NCI-H1417 treated with DMSO at 0.1 percent for 48 hours (cell line): ENCODE results near the gene DNAI1.
"Not testable (repeated sequence)": the region's sequence is repeated elsewhere in the genome, so short reads cannot be mapped to it uniquely, and the experiment has no call there.

Experiments used
- DNase-seq: peaks from one replicate; lab custom pipeline; 2025; lab: John Stamatoyannopoulos, UW

DNAI1 gene

GRCh38 chr9:34458013-34458958, at the start of gene DNAI1, which contains the start of gene FAM219A:
TSS of gene DNAI1 (plus strand) at chr9:34458805. CDS start at chr9:34459006, 201 bp downstream.
TSS of gene FAM219A (minus strand) at chr9:34458570. CDS start at chr9:34458263, 307 bp downstream.
- peak; percentile 63 for DNase-seq

DNA sequence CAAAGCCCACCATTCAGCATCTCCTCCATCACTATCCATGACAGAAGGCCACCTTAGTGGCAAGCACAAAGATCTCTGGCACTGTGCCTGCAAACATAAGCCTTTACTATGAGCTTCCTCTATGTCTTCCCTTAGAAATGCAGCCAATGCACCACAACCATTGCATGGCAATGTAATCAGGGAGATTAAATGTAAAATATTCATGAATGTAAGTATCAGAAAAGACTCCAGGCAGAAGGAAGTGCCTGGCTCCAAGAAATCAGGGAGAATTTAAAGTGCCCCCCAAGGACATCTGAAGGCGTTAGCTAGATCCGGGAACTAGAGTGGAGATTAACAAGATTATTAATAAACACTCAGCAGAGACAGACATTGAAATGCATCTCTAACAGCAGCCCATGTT, 49.5 kb upstream of the DNAI1 start:
- no peak for DNase-seq

DNA sequence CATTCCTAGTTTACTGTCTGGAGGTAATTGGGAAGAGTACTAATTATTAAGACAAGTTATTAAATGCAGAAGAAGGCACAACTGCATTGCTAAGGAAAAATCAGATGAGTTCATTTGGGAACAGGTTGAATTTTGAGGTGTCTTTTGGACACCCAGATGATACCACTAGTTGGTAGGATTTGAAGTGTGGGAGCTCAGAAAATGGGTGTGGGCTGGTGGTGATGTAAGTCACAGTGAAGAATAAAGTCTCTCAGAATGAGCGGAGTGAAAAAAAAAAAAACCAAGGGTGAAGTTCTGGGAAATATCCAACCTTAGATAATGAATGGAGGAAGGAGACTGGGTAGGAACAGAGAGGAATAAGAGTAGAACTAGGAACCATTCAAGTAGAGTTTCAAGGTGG, 46.3 kb upstream of the DNAI1 start:
- no peak for DNase-seq

DNA sequence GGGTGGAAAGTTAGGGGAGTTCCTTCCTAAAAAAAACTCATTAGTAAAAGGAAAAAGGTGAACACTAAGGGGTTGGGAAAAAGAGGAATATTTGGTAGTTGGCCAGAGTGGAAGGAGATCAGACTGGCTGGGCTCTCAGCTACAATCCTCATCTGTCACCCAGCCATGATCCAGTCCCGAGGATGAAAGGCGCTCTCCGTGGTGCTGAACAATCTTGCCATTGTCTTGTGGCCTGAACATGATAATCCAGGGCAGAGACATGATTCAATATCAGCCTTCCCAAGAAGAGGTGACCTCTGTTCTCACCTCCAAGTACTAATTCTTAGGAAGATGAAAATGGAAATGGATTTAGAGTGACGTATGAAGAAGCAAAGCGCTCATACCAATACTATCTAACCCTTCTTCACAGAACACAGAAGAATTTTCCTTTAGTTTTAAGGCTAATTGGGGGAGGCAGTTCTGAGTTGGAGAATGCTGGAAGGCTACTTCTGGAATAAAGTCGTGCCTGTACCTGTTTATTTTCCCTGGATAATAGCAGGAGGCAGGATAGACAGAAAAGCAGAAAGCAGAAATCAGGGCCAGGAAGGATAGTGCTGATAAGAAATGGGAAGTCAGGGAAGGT, 45.3 kb upstream of the DNAI1 start:
- DNase-seq, result no peak

- DNase-seq, result peak; percentile 53
Observed at GRCh38 chr9:34417734-34418133, 40.9 kb upstream of the DNAI1 start.

DNA sequence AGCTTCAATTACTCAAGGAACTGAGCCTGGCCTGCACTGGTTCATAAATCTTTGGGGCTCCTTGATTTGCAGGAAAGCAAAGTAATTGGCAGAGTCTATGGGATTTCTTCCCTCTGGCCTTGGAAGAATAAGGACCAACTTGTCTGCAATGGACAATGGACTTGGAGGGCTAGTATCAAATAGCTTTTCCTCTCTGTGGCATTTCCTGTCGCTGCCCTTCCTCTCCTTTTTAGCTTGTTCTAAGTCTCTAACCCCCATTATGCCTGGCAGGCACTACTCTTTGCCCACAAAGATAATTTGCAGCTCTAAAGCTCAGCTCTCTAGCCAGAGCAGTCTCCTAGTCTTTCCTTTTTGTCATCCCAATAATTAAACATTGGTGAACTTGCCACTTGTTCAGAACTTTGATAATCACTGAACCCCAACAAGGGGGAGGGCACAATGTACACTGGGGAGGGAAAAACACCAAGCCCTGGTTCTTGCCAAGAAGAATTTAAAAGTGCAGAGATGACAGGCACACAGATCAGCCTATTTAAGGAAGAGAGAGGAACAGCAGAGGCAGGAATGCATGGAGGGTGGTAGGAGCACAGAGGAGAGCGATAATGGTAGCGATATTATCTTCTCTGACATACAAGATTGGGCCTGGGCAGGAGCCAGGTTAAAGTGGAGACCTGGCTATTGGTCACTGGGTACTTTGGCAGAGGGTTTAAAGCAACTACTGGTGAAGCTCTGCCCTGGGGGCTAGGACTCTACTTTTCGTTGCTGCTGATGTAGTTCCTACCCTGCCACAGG, 38.7 kb upstream of the DNAI1 start:
- DNase-seq, result no peak

- DNase-seq, result no peak
Observed at GRCh38 chr9:34426347-34427074, 32.1 kb upstream of the DNAI1 start.

DNA sequence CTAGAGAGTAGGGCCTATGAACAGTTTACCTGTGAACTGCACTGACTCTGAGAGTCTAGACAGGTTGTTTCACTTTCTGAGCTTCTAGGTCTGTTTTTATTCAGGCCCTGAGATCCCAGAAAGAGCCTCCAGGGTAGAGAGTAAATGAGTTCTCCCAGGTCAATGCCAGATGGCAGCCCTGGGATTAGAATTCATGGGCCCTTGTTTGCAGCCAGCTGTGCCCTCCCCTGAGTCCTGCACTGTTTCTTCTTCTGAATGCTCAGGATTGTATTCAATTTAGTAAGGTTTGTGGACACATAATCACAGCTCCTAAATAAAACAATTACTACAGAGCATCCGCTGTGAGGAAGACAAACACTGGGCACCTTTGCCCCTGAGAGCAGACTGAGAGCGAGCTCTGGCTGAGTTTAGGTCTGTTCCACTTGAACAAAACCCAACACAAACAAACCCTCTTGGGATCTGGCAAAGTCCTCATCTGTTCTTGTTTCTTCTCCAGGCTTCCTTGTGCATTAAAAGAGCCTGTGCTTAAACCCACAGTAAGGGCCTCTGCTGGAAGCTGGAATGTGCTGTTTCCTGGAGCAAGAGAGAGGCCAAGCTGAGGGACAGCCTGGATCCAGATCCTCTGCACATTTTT, 30.2 kb upstream of the DNAI1 start:
- DNase-seq, result no peak

GRCh38 chr9:34430843-34431437, 27.7 kb upstream of the DNAI1 start:
- DNase-seq, result no peak

- no peak for DNase-seq
Observed at GRCh38 chr9:34431667-34432066, 26.9 kb upstream of the DNAI1 start.

GRCh38 chr9:34437006-34437925, 21.3 kb upstream of the DNAI1 start:
- no peak for DNase-seq

DNA sequence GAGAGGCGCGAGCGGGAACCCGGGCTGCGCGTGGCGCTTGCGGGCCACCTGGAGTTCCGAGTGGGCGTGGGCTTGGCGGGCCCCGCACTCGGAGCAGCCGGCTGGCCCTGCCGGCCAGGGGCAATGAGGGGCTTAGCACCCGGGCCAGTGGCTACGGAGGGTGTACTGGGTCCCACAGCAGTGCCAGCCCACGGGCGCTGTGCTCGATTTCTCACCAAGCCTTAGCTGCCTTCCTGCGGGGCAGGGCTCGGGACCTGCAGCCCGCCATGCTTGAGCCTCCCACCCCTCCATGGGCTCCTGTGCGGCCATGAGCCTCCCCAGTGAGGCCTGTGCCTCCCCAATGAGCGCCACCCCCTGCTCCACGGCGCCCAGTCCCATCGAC, 20.7 kb upstream of the DNAI1 start:
- DNase-seq, result not testable (repeated sequence)

DNA sequence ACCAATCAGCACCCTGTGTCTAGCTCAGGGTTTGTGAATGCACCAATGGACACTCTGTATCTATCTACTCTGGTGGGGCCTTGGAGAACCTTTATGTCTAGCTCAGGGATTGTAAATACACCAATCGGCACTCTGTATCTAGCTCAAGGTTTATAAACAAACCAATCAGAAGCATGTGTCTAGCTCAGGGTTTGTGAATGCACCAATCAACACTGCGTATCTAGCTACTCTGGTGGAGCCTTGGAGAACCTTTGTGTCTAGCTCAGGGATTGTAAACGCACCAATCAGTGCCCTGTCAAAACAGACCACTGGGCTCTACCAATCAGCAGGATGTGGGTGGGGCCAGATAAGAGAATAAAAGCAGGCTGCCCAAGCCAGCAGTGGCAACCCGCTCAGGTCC, 20.1 kb upstream of the DNAI1 start:
- not testable (repeated sequence) for DNase-seq

DNA sequence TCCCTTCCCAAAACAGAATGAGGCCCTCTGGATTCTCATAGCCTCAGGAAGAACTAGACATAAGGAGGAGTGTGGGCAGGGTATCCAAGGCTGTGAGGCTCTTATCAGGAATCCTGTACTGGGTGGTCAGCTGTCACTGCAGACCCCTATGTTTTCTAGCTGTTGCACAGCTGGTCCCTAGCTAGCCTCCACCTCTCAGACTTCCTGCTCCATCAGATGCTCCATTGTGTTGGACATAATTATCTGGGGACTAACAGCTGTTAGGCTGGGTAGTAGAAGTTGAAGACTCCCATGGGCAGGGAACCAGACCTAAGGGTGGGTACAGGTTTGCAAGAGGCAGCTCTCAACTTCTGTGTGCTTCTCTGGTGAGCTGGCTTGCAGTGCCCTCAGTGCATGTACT, 18.6 kb upstream of the DNAI1 start:
- DNase-seq, result no peak

DNA sequence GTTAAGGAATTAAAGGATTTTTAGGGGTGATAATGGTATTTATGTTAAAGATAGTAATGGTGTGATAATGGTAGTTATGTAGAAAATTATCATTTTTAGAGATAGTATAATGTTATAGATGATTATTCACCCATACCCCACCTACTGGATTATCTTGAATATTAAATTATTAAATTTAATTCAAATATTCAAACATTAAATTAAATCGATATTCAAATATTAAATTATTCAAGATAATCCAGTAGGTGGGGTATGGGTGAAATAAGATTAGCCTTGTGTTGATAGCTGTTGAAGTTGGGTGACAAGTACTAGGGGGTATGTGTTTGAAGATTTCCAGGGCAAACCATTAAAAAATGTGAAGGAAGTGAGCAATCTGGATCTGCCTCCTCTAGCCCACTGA, 15.8 kb upstream of the DNAI1 start:
- no peak for DNase-seq

DNA sequence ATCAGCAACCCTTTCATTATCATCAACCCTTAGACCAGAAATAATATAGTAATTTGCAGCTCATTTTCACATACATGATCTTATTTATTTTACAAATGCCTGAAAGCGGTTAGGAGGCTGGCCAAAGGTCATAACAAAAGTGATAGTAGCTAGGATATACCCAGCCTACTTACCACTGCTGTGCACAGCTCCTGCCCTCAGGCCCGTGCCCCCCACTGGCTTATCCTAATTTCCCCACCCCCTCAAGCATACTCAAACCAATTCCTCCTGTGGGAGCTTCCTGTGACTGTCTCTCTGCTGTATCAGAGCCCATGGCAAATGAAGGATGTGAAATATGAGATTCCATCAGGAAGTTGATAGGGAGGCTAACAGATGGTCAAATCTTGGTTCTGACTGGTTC, 15.1 kb upstream of the DNAI1 start:
- DNase-seq, result no peak

GRCh38 chr9:34443976-34444375, 14.6 kb upstream of the DNAI1 start:
- DNase-seq, result no peak

- no peak for DNase-seq
Observed at GRCh38 chr9:34446468-34446891, 12.1 kb upstream of the DNAI1 start.

- DNase-seq, result no peak
Observed at GRCh38 chr9:34446951-34447350, 11.7 kb upstream of the DNAI1 start.

DNA sequence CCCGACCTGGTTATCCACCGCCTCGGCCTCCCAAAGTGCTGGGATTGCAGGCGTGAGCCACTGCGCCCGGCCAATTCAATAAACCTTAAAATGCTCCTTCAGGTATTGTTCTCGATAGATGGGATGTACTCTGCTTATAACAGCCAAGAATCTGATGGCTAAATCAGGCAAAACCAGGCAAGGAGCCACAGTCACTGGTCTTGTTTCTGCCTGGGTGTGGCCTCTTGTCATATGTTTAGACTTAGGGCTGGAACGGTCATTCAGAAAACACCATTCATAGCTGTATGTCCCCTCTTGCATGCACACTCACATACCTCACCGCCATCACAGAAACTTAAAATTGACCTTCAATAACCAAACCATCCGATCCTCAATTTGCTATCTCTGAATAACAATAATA, 8.0 kb upstream of the DNAI1 start:
- DNase-seq, result no peak
